Vagina (tissue), 2 donors: ENCODE data around the gene CYP4F22. TPM values are rescaled to one million over a fixed set of nuclear protein-coding genes. Genes with fewer than 3 reads are reported as not detected.
"Not testable (repeated sequence)": the region's sequence is repeated elsewhere in the genome, so short reads cannot be mapped to it uniquely, and the experiment has no call there.

Source experiments
- DNase-seq, 2 donors: peaks; one replicate each; pipeline ENCODE4 v3.0.0-alpha.2; 2017; ENCODE audit errors: extremely low spot score in 2 of 2
- H3K27ac ChIP-seq: fragments of 200-600 bp; sonication (generic); one replicate; pipeline ENCODE4 v1.5.1; 2019
- H3K27me3 ChIP-seq: fragments of 200-600 bp; sonication (generic); one replicate; pipeline ENCODE4 v1.5.1; 2019
- H3K36me3 ChIP-seq, 2 donors: fragments of 200-600 bp; sonication (generic); one replicate each; pipeline ENCODE4 v1.5.1; 2017 to 2019
- H3K4me1 ChIP-seq: fragments of 200-600 bp; sonication (generic); one replicate; pipeline ENCODE4 v1.5.1; 2019
- H3K4me3 ChIP-seq, 2 donors: fragments of 200-600 bp; sonication (generic); 1 replicate in 1 of 2; 2 replicates in 1 of 2; pipeline ENCODE4 v1.5.1; 2016 to 2019
- H3K9me3 ChIP-seq: fragments of 200-600 bp; sonication (generic); one replicate; pipeline ENCODE4 v1.5.1; 2019
- POLR2A ChIP-seq, 2 donors: fragments of 450-650 bp; IDR thresholded peaks; one replicate each; pipeline ENCODE4 v1.6.1; 2017; ENCODE audit warnings: antibody characterized with exemption in 2 of 2, mild to moderate bottlenecking in 2 of 2, moderate library complexity in 2 of 2
- POLR2AphosphoS5 ChIP-seq, 2 donors: sonication (generic); formaldehyde crosslinking; IDR thresholded peaks; one replicate each; pipeline ENCODE4 v1.9.0; 2017; ENCODE audit warnings: antibody characterized with exemption in 2 of 2, mild to moderate bottlenecking in 2 of 2, low read depth in 1 of 2; ENCODE audit not compliant: insufficient read depth in 1 of 2
- intact Hi-C: fragments of 100-400 bp; cut with DNase I; formaldehyde crosslinking; loops from one replicate; pipeline ENCODE4 v1.15.1; 2023
- total RNA-seq: library from RNA; depleted of rRNA; stranded (reverse); fragments of >200 nt; gene quantifications from one replicate; pipeline ENCODE4 v1.2.3, GENCODE V29; 2016
- TF ChIP-seq, protein P1 (sequence below), 3 experiments: fragments of 450-650 bp in 2 of 3; fragments of 200-600 bp in 1 of 3; sonication (generic) in 1 of 3; IDR thresholded peaks; one replicate each; pipeline ENCODE4 v1.5.1; 2017 to 2019; ENCODE audit warnings: antibody characterized with exemption in 3 of 3, mild to moderate bottlenecking in 2 of 3, moderate library complexity in 2 of 3

Gene CYP4F22
- total RNA-seq, 1 donor from 2014 or later, result 12.3 TPM

DNA sequence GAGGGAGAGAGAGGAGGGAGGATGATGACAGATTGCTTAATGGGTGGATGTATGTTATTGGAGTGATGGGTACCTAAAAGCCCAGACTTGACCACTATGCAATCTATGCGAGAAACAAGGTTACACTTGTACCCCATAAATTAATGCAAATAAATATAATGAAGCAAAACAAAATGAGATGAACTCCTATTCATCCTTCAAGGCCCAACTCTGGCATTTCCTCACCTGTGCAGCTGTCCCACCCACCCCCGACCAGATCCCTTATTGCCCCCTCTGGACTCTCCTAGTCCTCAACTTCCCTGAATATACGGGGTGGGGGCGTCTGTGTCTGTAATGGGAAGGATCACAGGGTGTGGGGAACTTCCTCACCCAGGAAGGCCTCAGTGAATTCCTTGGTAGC, 33.2 kb upstream of the CYP4F22 start:
- H3K4me3 ChIP-seq, result no peak overlapping the region
- no peak overlapping the region for H3K27ac ChIP-seq
- no peaks in the 10 kb centered on the region for H3K27me3 ChIP-seq
- DNase-seq, result no peak
- H3K9me3 ChIP-seq, result no peaks in the 10 kb centered on the region
- peaks cover under 1% of the 10 kb centered on the region for H3K4me1 ChIP-seq
- intact Hi-C loops, result no loop called here
- TF ChIP-seq POLR2A (IDR thresholded peaks at IDR 0.05), result no peak
- no peak for TF ChIP-seq POLR2AphosphoS5 (IDR thresholded peaks at IDR 0.05; ENCODE audit: insufficient read depth in 1 of 2, low read depth in 1 of 2)
- TF ChIP-seq, protein P1, sequence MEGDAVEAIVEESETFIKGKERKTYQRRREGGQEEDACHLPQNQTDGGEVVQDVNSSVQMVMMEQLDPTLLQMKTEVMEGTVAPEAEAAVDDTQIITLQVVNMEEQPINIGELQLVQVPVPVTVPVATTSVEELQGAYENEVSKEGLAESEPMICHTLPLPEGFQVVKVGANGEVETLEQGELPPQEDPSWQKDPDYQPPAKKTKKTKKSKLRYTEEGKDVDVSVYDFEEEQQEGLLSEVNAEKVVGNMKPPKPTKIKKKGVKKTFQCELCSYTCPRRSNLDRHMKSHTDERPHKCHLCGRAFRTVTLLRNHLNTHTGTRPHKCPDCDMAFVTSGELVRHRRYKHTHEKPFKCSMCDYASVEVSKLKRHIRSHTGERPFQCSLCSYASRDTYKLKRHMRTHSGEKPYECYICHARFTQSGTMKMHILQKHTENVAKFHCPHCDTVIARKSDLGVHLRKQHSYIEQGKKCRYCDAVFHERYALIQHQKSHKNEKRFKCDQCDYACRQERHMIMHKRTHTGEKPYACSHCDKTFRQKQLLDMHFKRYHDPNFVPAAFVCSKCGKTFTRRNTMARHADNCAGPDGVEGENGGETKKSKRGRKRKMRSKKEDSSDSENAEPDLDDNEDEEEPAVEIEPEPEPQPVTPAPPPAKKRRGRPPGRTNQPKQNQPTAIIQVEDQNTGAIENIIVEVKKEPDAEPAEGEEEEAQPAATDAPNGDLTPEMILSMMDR (IDR thresholded peaks at IDR 0.05), result no peak
- H3K36me3 ChIP-seq, result no peaks in the 10 kb centered on the region

DNA sequence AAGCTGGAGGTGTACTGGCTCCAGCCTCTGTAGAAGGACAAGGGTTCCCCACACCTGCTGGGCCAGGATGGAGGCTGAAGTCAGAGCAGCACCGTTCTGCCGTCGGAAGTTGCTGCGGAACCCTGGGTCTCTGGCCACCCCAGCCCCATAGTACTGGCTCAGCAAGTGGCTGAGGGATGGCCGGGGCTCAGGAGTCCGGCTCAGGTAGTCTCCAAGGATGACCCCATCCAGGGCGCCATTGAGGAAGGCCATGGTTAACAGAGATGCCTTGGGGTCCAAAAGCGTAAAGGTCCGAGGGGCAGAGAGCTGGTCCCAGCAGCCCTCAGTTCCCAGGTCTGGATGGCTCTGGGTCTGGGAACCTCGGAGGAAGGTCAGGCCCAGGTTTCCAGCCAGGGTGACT, 32.7 kb upstream of the CYP4F22 start:
- no peaks in the 10 kb centered on the region for H3K9me3 ChIP-seq
- no peak overlapping the region for H3K27ac ChIP-seq
- no peak overlapping the region for H3K4me3 ChIP-seq
- TF ChIP-seq POLR2A (IDR thresholded peaks at IDR 0.05) (no peak), POLR2AphosphoS5 (IDR thresholded peaks at IDR 0.05; ENCODE audit: insufficient read depth in 1 of 2, low read depth in 1 of 2) (no peak)
- TF ChIP-seq, protein P1 (IDR thresholded peaks at IDR 0.05), result no peak
- H3K36me3 ChIP-seq, result no peaks in the 10 kb centered on the region
- H3K4me1 ChIP-seq, result no peaks in the 10 kb centered on the region
- no peaks in the 10 kb centered on the region for H3K27me3 ChIP-seq
- DNase-seq, result no peak
- intact Hi-C loops, result no loop called here

DNA sequence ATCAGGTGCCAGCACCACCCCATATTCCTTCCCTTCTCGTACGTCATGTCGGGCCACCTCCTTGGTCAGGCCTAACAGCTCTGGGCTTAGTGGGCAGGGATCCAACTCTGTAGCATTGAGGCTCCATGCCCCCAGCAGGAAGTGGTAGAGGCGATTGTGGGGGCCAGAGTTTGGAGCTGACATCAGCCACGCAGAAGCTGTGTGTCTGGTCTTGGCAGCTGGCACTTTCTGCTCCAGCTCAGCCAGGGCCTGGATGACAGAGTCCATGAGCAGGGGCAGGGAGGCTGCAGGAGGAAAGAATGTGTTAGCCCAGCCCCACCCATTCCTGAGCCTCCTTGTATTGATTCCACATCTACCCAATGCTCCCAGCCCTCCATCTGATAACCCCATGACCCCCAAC, 32.0 kb upstream of the CYP4F22 start:
- DNase-seq, result no peak
- Histone ChIP-seq H3K4me1 (no peaks in the 10 kb centered on the region), H3K36me3 (no peaks in the 10 kb centered on the region), H3K27ac (no peak overlapping the region), H3K4me3 (no peak overlapping the region), H3K27me3 (no peaks in the 10 kb centered on the region), H3K9me3 (no peaks in the 10 kb centered on the region)
- TF ChIP-seq POLR2AphosphoS5 (IDR thresholded peaks at IDR 0.05; ENCODE audit: insufficient read depth in 1 of 2, low read depth in 1 of 2) (no peak), POLR2A (IDR thresholded peaks at IDR 0.05) (no peak)
- TF ChIP-seq, protein P1 (IDR thresholded peaks at IDR 0.05), result no peak
- intact Hi-C loops, result no loop called here

DNA sequence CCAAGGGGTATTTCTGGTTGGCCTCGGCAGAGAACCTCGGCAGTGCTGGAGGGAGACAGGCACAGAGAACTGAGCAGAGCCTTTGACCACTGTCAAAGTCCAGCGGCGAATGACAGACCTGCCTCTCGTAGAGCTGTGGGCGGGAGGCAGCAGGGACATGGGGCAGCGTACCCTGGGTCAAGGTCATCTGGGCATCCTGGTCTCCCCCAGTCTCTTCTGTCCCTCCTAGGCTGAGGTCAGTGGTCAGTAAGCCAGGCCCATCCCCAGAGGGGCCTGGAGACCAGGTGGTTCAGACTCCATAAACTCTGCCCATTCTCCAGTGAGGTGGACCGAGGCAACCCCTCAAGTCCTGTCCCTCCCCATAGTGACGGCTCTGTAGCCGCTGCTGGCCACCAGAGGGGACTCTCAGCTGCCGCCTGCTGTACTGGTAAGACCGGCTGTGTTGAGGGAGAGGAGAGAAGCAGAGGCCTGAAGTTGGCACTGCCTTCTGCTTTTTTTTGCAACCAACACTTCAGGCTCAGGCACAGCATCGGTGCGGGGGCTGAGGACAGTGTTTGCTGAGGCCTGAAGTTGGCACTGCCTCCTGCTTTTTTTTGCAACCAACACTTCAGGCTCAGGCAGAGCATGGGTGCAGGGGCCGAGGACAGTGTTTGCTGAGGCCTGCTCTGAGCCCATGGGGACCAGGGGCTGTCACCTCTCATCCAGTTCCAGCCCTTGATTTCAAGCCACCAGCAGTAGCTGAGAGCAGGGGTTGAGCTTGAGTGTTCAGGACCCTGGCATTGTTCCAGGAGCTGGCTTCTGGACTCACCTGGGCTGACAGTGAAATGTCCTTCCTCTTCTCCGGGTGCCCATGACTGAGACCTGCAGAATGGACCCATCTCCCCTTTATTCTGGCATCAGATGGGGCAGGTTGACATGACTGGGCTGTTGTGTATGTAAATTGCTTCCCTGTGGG, 28.7 kb upstream of the CYP4F22 start, which contains the start of gene PGLYRP2:
PGLYRP2 (minus strand) TSS at position 111 of the 955 bp plus-strand sequence. CDS start 130 bp downstream, outside the sequence.
- TF ChIP-seq POLR2A (IDR thresholded peaks at IDR 0.05), result no peak
- TF ChIP-seq, protein P1 (IDR thresholded peaks at IDR 0.05), result peak in 2 of 3 experiments; percentile 22 to 28
- H3K27me3 ChIP-seq, result no peaks in the 10 kb centered on the region
- no peaks in the 10 kb centered on the region for H3K4me1 ChIP-seq
- H3K9me3 ChIP-seq, result no peaks in the 10 kb centered on the region
- no peaks in the 10 kb centered on the region for H3K36me3 ChIP-seq
- no peak within 1 kb of the TSS for H3K4me3 ChIP-seq
- intact Hi-C loops, result no loop called here
- DNase-seq, result no peak
- H3K27ac ChIP-seq, result no peak within 1 kb of the TSS

DNA sequence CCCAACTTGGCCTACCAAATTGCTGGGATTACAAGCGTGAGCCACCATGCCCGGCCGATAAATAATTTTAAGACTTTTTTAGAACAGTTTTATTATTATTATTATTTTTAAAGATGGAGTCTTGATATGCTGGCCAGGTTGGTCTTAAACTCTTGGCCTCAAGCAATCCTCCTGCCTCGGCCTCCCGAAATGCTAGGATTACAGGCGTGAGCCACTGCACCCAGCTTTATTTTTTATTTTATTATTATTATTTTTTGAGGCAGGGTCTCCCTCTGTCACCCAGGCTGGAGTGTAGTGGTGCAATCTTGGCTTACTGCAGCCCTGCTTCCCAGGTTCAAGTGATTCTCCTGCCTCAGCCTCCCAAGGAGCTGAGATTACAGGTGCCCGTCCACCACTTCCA, 27.3 kb upstream of the CYP4F22 start:
- H3K27ac ChIP-seq, intact Hi-C loops, H3K36me3 ChIP-seq, H3K4me1 ChIP-seq, H3K27me3 ChIP-seq, H3K4me3 ChIP-seq, DNase-seq, H3K9me3 ChIP-seq: not testable (repeated sequence)

DNA sequence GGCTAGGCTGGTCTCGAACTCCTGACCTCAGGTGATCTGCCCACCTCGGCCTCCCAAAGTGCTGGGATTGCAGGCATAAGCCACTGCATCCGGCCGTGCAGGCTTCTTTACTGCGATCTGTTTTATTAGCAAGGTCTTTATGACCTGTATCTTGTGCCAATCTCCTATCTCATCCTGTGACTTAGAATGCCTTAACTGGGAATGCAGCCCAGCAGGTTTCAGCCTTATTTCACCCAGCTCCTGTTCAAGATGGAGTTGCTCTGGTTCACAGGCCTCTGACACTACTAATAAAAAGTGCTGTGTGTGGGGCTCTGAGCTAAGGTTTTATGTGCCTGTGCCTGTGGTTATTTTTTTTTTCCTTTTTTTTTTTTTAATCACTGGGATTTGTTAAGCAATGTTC, 22.6 kb upstream of the CYP4F22 start:
- H3K27ac ChIP-seq, DNase-seq, H3K36me3 ChIP-seq, H3K9me3 ChIP-seq, intact Hi-C loops, H3K4me1 ChIP-seq, H3K4me3 ChIP-seq, H3K27me3 ChIP-seq: not testable (repeated sequence)
